OCI-LY7 (cell line): ENCODE results near the gene CDADC1. TPM values are rescaled to one million over a fixed set of nuclear protein-coding genes. Genes with fewer than 3 reads are reported as not detected.

ENCODE experiments used
- BruUV-seq: library from RNA; stranded (reverse); fragments of 400-500 nt; replicated peaks from 2 replicates; lab custom pipeline; 2021; lab: Mats Ljungman, UMichigan
- CTCF ChIA-PET: fragments of 300-600 bp; sonication (Branson Sonifier 250); formaldehyde crosslinking; loops from one replicate; lab custom pipeline; 2022; ENCODE audit warnings: antibody characterized with exemption; ENCODE audit not compliant: unreplicated experiment; lab: Charles Lee
- POLR2A ChIA-PET: fragments of 300-600 bp; sonication (Branson Sonifier 250); formaldehyde crosslinking; loops from one replicate; lab custom pipeline; 2022; ENCODE audit warnings: antibody characterized with exemption; lab: Charles Lee
- DNase-seq: peaks from one replicate; pipeline ENCODE4 v3.0.0-alpha.2; 2015; ENCODE audit warnings: low spot score
- H2AFZ ChIP-seq: fragments of 200-600 bp; sonication (generic), shearing (Covaris generic); 2 replicates; pipeline ENCODE4 v1.6.1; 2014; ENCODE audit warnings: mild to moderate bottlenecking, antibody characterized with exemption, low read length, moderate library complexity
- H3K27ac ChIP-seq: fragments of 200-600 bp; sonication (generic); 2 replicates; pipeline ENCODE4 v1.5.1; 2014; ENCODE audit warnings: mixed run types, low read depth, mild to moderate bottlenecking, moderate library complexity, low read length, inconsistent platforms; ENCODE audit not compliant: poor library complexity, severe bottlenecking
- H3K36me3 ChIP-seq: fragments of 200-600 bp; sonication (generic); 2 replicates; pipeline ENCODE4 v1.6.1; 2014; ENCODE audit warnings: mild to moderate bottlenecking, antibody characterized with exemption, low read length, moderate library complexity, mixed read lengths; ENCODE audit not compliant: insufficient read depth
- H3K4me1 ChIP-seq: fragments of 200-600 bp; sonication (generic); 2 replicates; pipeline ENCODE4 v1.5.1; 2014; ENCODE audit warnings: mild to moderate bottlenecking, low read length; ENCODE audit not compliant: insufficient read depth, poor library complexity, severe bottlenecking
- H3K4me2 ChIP-seq: fragments of 200-600 bp; sonication (generic); 2 replicates; pipeline ENCODE4 v1.6.1; 2014; ENCODE audit warnings: mild to moderate bottlenecking, low read length
- H3K4me3 ChIP-seq: fragments of 200-600 bp; sonication (generic); 2 replicates; pipeline ENCODE4 v1.5.1; 2014; ENCODE audit warnings: mild to moderate bottlenecking, low read depth, low read length; ENCODE audit not compliant: poor library complexity, severe bottlenecking
- H3K79me2 ChIP-seq: fragments of 200-600 bp; sonication (generic); 2 replicates; pipeline ENCODE4 v1.6.1; 2016; ENCODE audit warnings: low read depth, mild to moderate bottlenecking, low read length, moderate library complexity, mixed read lengths; ENCODE audit not compliant: insufficient read depth
- H3K9me2 ChIP-seq: fragments of 200-600 bp; sonication (generic); 2 replicates; pipeline ENCODE4 v1.6.1; 2016; ENCODE audit warnings: mild to moderate bottlenecking, low read length, mixed read lengths; ENCODE audit not compliant: insufficient read depth
- H3K9me3 ChIP-seq: fragments of 200-600 bp; sonication (generic); 2 replicates; pipeline ENCODE4 v1.6.1; 2014; ENCODE audit warnings: mild to moderate bottlenecking, mixed run types, low read length, mixed read lengths
- H4K20me1 ChIP-seq: fragments of 200-600 bp; sonication (generic); 2 replicates; pipeline ENCODE4 v1.6.1; 2014; ENCODE audit warnings: mild to moderate bottlenecking, antibody characterized with exemption, low read length, moderate library complexity, mixed read lengths; ENCODE audit not compliant: insufficient read depth
- CTCF ChIP-seq: fragments of 200-600 bp; sonication (generic); conservative IDR thresholded peaks from 2 replicates; pipeline ENCODE4 v1.5.1; 2014; ENCODE audit warnings: mild to moderate bottlenecking, antibody characterized with exemption, low read length, moderate library complexity, mixed read lengths
- EZH2phosphoT487 ChIP-seq: fragments of 200-600 bp; sonication (generic); IDR thresholded peaks from 2 replicates; pipeline ENCODE4 v1.6.1; 2018; ENCODE audit warnings: low read depth, borderline replicate concordance, mild to moderate bottlenecking, mixed run types, antibody characterized with exemption, low read length, moderate library complexity, mixed read lengths
- intact Hi-C: fragments of 100-400 bp; cut with micrococcal nuclease; formaldehyde crosslinking; loops from one replicate; pipeline ENCODE4 v1.10.0; 2022; ENCODE audit not compliant: unreplicated experiment
- total RNA-seq, 2 experiments: library from RNA; depleted of rRNA in 1 of 2; stranded (reverse); fragments of >200 nt in 1 of 2; shearing (Covaris generic) in 1 of 2; gene quantifications; 2 replicates each; pipeline ENCODE4 v1.2.3, GENCODE V29; 2014 to 2022

Gene CDADC1
- total RNA-seq, 2 experiments from 2014 or later, result 9.1 to 12.5 TPM

- no peak for DNase-seq
- Histone ChIP-seq H3K36me3 (no peaks in the 10 kb centered on the region), H2AFZ (no peak overlapping the region), H3K4me3 (no peak overlapping the region), H3K9me2 (no peaks in the 10 kb centered on the region), H3K27ac (no peak overlapping the region), H4K20me1 (no peaks in the 10 kb centered on the region), H3K4me1 (no peaks in the 10 kb centered on the region), H3K4me2 (no peak overlapping the region), H3K79me2 (no peaks in the 10 kb centered on the region), H3K9me3 (no peaks in the 10 kb centered on the region)
- intact Hi-C loops, result no loop called here
- ChIA-PET POLR2A (no interaction called here), CTCF (no interaction called here)
- no TSS peak for BruUV-seq
- TF ChIP-seq CTCF, result no peak
Measured at GRCh38 chr13:49220856-49221589, 26.7 kb upstream of the CDADC1 start.

- no peaks in the 10 kb centered on the region for H4K20me1 ChIP-seq
- H3K4me3 ChIP-seq, result no peak overlapping the region
- DNase-seq, result no peak
- no peak overlapping the region for H2AFZ ChIP-seq
- no peaks in the 10 kb centered on the region for H3K79me2 ChIP-seq
- no peaks in the 10 kb centered on the region for H3K36me3 ChIP-seq
- no peak for TF ChIP-seq CTCF
- TF ChIP-seq EZH2phosphoT487, result no peak
- H3K9me2 ChIP-seq, result no peaks in the 10 kb centered on the region
- no peak overlapping the region for H3K27ac ChIP-seq
- POLR2A ChIA-PET, result no interaction called here
- no peak overlapping the region for H3K4me2 ChIP-seq
- BruUV-seq, result no TSS peak
- intact Hi-C loops, result no loop called here
- no peaks in the 10 kb centered on the region for H3K4me1 ChIP-seq
- CTCF ChIA-PET, result no interaction called here
- no peaks in the 10 kb centered on the region for H3K9me3 ChIP-seq
Measured at GRCh38 chr13:49221590-49221965, 26.1 kb upstream of the CDADC1 start.

GRCh38 chr13:49225223-49226042 is 22.3 kb upstream of the CDADC1 start:
- Histone ChIP-seq H4K20me1 (no peaks in the 10 kb centered on the region), H3K4me1 (no peaks in the 10 kb centered on the region), H3K9me3 (no peaks in the 10 kb centered on the region), H3K27ac (no peak overlapping the region), H3K9me2 (no peaks in the 10 kb centered on the region), H3K4me2 (no peak overlapping the region), H2AFZ (no peak overlapping the region), H3K36me3 (no peaks in the 10 kb centered on the region), H3K79me2 (no peaks in the 10 kb centered on the region), H3K4me3 (no peak overlapping the region)
- ChIA-PET POLR2A (interaction anchor here (0.5 to 0.7 kb wide), 2 partner anchors 121 to 506 kb away, joined by 3 to 4 read pairs; no protein-coding TSS in a partner anchor), CTCF (no interaction called here)
- DNase-seq, result no peak
- no peak for TF ChIP-seq CTCF
- TF ChIP-seq EZH2phosphoT487, result no peak
- BruUV-seq, result no TSS peak
- intact Hi-C loops, result no loop called here
